Sigmoid colon (tissue), 7 donors: ENCODE data around the gene CLEC20A. TPM values are rescaled to one million over a fixed set of nuclear protein-coding genes. Genes with fewer than 3 reads are reported as not detected.
A peak's percentile ranks its signal among the peaks of the same experiment; 100 is the strongest.

Source experiments
- DNase-seq: peaks from one replicate; pipeline ENCODE4 v3.0.0-alpha.2; 2019
- H3K27ac ChIP-seq, 4 donors: fragments of 200-600 bp; sonication (generic); one replicate each; pipeline ENCODE4 v1.5.1; 2016 to 2019; ENCODE audit warnings: mild to moderate bottlenecking in 1 of 4
- H3K27me3 ChIP-seq, 3 donors: fragments of 200-600 bp; sonication (generic); one replicate each; pipeline ENCODE4 v1.5.1; 2019; ENCODE audit warnings: mild to moderate bottlenecking in 1 of 3
- H3K36me3 ChIP-seq, 4 donors: fragments of 200-600 bp; sonication (generic); one replicate each; pipeline ENCODE4 v1.5.1; 2016 to 2019
- H3K4me1 ChIP-seq, 4 donors: fragments of 200-600 bp; sonication (generic); one replicate each; pipeline ENCODE4 v1.5.1; 2017 to 2019
- H3K4me3 ChIP-seq, 4 donors: fragments of 200-600 bp; sonication (generic); one replicate each; pipeline ENCODE4 v1.5.1; 2017 to 2019; ENCODE audit warnings: mild to moderate bottlenecking in 2 of 4, moderate library complexity in 1 of 4
- H3K9me3 ChIP-seq, 4 donors: fragments of 200-600 bp in 3 of 4; sonication (generic) in 3 of 4; one replicate each; pipeline versions ENCODE4 v1.5.1 to v1.6.1; 2013 to 2019
- EP300 ChIP-seq, 4 donors: sonication (generic); formaldehyde crosslinking; IDR thresholded peaks; one replicate each; pipeline ENCODE4 v1.6.1; 2017; ENCODE audit warnings: antibody characterized with exemption in 4 of 4
- POLR2A ChIP-seq, 2 donors: fragments of 450-650 bp; IDR thresholded peaks; one replicate each; pipeline ENCODE4 v1.6.1; 2016; ENCODE audit warnings: antibody characterized with exemption in 2 of 2, mild to moderate bottlenecking in 2 of 2, moderate library complexity in 2 of 2
- POLR2AphosphoS5 ChIP-seq, 4 donors: sonication (generic); formaldehyde crosslinking; IDR thresholded peaks; one replicate each; pipeline ENCODE4 v1.6.1; 2017; ENCODE audit warnings: antibody characterized with exemption in 4 of 4
- WGBS, 2 donors: extraction: QIAGEN DNeasy Blood & Tissue Kit; methylation state at CpG; one replicate each; pipeline ENCODE4 v1.1.7; 2013; 5-methylcytosine and 5-hydroxymethylcytosine counted together
- intact Hi-C: fragments of 100-400 bp; cut with DNase I; formaldehyde crosslinking; loops from one replicate; pipeline ENCODE4 v1.15.1; 2023
- polyA plus RNA-seq, 3 donors: library from polyadenylated mRNA; stranded (reverse); fragments of 200-250 nt; gene quantifications; one replicate each; pipeline ENCODE4 v1.2.3, GENCODE V29; 2013
- total RNA-seq, 4 donors: library from RNA; depleted of rRNA; stranded (reverse); fragments of >200 nt; gene quantifications; one replicate each; pipeline ENCODE4 v1.1.0, GENCODE V29; 2016
- TF ChIP-seq, protein P1 (sequence below), 4 experiments: fragments of 450-650 bp in 3 of 4; fragments of 200-600 bp in 1 of 4; IDR thresholded peaks; one replicate each; pipeline ENCODE4 v1.5.1; 2016 to 2019; ENCODE audit warnings: antibody characterized with exemption in 4 of 4, mild to moderate bottlenecking in 3 of 4, moderate library complexity in 2 of 4
- donor health status: healthy with polysubstance abuse.
- donor health status: Bipolar disorder and iron deficiency.
- donor health status: healthy.

The CLEC20A gene
- total and polyA plus RNA-seq, 7 donors, result 1.3 TPM; not detected in 6

DNA sequence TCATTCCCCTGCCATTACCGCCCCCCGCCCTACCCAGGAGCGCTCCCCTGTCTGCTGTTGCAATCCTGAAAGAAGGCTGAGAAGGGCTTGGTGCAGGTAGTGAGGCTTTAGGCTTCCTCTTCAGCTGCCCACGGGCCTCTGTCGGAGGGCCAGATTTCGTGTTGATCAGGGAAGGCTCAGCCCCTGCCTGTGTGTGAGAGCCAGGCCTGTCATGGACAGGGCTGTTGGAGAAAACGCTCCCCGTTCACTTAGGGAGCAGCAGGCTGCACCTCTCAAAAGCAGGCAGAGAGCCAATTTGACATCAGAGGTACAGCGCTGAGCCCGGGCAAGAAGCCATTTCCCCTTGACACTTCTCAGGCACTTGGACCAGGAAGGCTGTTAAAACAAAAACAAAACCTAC lies 35.1 kb upstream of the CLEC20A start:
- Histone ChIP-seq H3K4me3 (no peak overlapping the region), H3K27me3 (no peaks in the 10 kb centered on the region), H3K9me3 (no peaks in the 10 kb centered on the region), H3K4me1 (peaks cover 0 to 15% (median 12%) of the 10 kb centered on the region in 4 donors), H3K27ac (no peak overlapping the region), H3K36me3 (no peaks in the 10 kb centered on the region)
- DNase-seq, result peak; percentile 49
- intact Hi-C loops, result loop anchor here (10.0 kb wide), 1 partner anchor 833 kb away; the partner anchor contains the start of gene AXDND1
- WGBS, 2 donors, result 51 to 62% methylated on average over 10 of the region's 10 CpGs
- TF ChIP-seq, protein P1, sequence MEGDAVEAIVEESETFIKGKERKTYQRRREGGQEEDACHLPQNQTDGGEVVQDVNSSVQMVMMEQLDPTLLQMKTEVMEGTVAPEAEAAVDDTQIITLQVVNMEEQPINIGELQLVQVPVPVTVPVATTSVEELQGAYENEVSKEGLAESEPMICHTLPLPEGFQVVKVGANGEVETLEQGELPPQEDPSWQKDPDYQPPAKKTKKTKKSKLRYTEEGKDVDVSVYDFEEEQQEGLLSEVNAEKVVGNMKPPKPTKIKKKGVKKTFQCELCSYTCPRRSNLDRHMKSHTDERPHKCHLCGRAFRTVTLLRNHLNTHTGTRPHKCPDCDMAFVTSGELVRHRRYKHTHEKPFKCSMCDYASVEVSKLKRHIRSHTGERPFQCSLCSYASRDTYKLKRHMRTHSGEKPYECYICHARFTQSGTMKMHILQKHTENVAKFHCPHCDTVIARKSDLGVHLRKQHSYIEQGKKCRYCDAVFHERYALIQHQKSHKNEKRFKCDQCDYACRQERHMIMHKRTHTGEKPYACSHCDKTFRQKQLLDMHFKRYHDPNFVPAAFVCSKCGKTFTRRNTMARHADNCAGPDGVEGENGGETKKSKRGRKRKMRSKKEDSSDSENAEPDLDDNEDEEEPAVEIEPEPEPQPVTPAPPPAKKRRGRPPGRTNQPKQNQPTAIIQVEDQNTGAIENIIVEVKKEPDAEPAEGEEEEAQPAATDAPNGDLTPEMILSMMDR (IDR thresholded peaks at IDR 0.05), result no peak
- TF ChIP-seq EP300 (IDR thresholded peaks at IDR 0.05) (no peak), POLR2A (IDR thresholded peaks at IDR 0.05) (no peak), POLR2AphosphoS5 (IDR thresholded peaks at IDR 0.05) (no peak)

DNA sequence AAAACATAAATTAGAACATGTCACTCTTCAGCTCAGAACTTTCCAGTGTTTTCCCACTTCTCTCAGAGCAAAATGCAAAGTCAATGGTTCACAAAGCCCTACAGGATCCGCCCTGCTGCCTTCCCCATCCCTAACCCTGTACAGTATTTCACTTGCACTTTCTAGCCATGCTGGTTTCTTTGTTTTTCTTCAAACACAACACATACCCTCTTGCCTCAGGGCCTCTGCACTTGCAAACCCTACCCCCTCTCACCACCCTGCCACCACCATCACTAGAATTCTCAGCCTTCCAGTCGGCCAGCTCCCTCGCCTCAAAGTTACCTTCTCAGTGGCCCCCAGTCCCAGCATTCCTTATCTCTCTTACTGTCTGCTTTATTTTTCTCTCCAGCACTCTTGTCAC lies 33.7 kb upstream of the CLEC20A start:
- TF ChIP-seq EP300 (IDR thresholded peaks at IDR 0.05) (no peak), POLR2A (IDR thresholded peaks at IDR 0.05) (no peak), POLR2AphosphoS5 (IDR thresholded peaks at IDR 0.05) (no peak)
- TF ChIP-seq, protein P1 (IDR thresholded peaks at IDR 0.05), result no peak

DNA sequence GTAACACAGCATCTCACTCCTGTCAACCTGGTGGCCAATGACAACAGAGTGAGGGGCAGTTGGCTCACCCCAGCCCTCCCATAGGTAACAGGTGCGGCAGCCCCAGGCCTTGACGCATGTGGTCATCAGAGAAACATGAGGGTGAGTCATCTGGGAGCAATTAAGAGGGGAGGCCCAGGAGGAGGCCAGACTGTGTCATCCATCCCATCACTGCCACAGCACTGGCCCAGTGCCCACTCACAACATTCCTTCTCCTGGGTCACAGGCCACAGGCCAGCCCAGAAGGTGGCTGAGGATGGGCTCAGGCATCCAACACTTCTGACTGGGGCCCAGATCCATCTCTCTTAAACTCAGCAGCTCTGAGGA lies 33.3 kb upstream of the CLEC20A start:
- peak; percentile 44 for DNase-seq
- H3K4me3 ChIP-seq, result no peak overlapping the region
- H3K4me1 ChIP-seq, result peaks cover 0 to 11% (median 10%) of the 10 kb centered on the region in 4 donors
- intact Hi-C loops, result loop anchor here (10.0 kb wide), 1 partner anchor 835 kb away; the partner anchor contains the start of gene AXDND1
- WGBS, 2 donors, result 71 to 91% methylated on average over 2 of the region's 2 CpGs
- H3K27me3 ChIP-seq, result no peaks in the 10 kb centered on the region
- H3K27ac ChIP-seq, result no peak overlapping the region
- H3K9me3 ChIP-seq, result no peaks in the 10 kb centered on the region
- TF ChIP-seq, protein P1 (IDR thresholded peaks at IDR 0.05), result no peak
- TF ChIP-seq POLR2A (IDR thresholded peaks at IDR 0.05), result no peak
- TF ChIP-seq POLR2AphosphoS5 (IDR thresholded peaks at IDR 0.05), result no peak
- TF ChIP-seq EP300 (IDR thresholded peaks at IDR 0.05), result no peak
- no peaks in the 10 kb centered on the region for H3K36me3 ChIP-seq

More for the DNA sequence above, 33.7 kb upstream of the CLEC20A start:
- Histone ChIP-seq H3K27ac (no peak overlapping the region), H3K9me3 (no peaks in the 10 kb centered on the region), H3K4me1 (peaks cover 0 to 11% (median 10%) of the 10 kb centered on the region in 4 donors), H3K36me3 (no peaks in the 10 kb centered on the region), H3K27me3 (no peaks in the 10 kb centered on the region), H3K4me3 (no peak overlapping the region)
- DNase-seq, result peak; percentile 12
- WGBS, 2 donors, result 94 to 95% methylated on average over 3 of the region's 3 CpGs
- intact Hi-C loops, result loop anchor here (10.0 kb wide), 1 partner anchor 834 kb away; the partner anchor contains the start of gene AXDND1

DNA sequence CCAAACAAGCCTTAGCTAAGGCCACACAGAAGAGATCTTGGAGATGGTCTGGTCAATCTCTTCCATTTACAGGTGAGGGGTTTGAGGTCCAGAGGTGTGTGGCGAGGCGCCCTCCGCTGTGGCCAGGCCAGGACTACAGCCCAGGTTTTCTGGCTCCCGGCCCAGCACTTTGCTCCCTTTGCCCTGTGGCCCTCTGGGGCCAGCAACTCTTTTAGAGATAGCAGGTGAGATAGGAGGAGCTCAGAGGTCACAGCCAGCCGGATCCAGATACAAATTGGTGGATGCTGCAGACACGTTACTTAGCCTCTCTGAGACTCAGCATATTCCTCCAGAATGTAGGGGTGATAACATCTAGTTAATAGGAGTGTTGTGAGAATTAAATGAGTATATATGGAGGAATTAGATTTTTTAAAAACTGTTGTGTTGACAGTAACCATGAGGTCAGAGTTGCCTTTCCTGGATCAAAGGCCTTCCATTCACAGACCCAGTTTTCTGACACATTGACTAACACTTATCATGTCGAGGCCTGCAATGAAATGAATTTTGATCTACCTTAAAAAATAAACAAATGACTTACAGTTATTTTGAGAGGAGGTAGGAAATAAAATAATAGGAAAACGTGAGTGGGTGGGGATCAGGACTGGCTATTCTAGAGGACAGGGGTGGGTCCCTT lies 32.7 kb upstream of the CLEC20A start:
- Histone ChIP-seq H3K9me3 (no peaks in the 10 kb centered on the region), H3K4me3 (no peak overlapping the region), H3K36me3 (no peaks in the 10 kb centered on the region), H3K27me3 (no peaks in the 10 kb centered on the region), H3K27ac (no peak overlapping the region), H3K4me1 (peaks cover 0 to 11% (median 10%) of the 10 kb centered on the region in 4 donors)
- intact Hi-C loops, result loop anchor here (10.0 kb wide), 1 partner anchor 835 kb away; the partner anchor contains the start of gene AXDND1
- TF ChIP-seq, protein P1 (IDR thresholded peaks at IDR 0.05), result no peak
- WGBS, 2 donors, result 76 to 89% methylated on average over 8 of the region's 8 CpGs
- peak; percentile 44 for DNase-seq
